ENCODE measurements around the gene CMSS1. TPM values are rescaled to one million over a fixed set of nuclear protein-coding genes. Genes with fewer than 3 reads are reported as not detected.

The CMSS1 gene
- total and polyA plus RNA-seq, 9 donors, result 14.5 to 54.0 (median 24.9) TPM

DNA sequence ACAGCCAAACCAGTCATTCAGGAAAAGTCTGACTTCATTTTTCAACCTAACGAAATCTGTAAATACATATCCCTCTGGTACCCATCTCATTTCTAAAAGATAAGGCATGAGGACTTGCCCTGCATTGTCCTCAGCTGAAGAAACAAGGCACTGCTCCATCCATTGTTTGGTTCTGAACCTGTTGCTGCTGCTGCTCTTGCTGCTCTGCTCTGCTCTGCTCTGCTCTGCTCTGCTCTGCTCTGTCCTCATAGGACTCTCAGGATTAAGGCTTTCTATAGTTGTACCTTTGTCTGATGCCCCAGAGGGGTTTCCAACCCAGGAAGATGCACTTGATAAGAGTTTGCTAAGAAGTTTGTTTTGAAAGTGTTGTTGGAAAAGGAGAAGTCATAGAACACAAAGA lies 38.2 kb downstream of the CMSS1 start:
- no peaks in the 10 kb centered on the region for H3K27me3 ChIP-seq
- no peak for DNase-seq
- H3K36me3 ChIP-seq, result no peaks in the 10 kb centered on the region
- no peak overlapping the region for H3K27ac ChIP-seq
- intact Hi-C loops (cut with DNase I), result loop anchor here in 1 of 4 donors (10.0 kb wide), 1 partner anchor 189 kb away; no protein-coding TSS in a partner anchor
- H3K9me3 ChIP-seq, result peaks cover 0 to 4% of the 10 kb centered on the region in 2 donors
- no peak overlapping the region for H3K4me3 ChIP-seq
- TF ChIP-seq POLR2A (IDR thresholded peaks at IDR 0.05) (no peak), EP300 (IDR thresholded peaks at IDR 0.05) (no peak)
- TF ChIP-seq, protein P1, sequence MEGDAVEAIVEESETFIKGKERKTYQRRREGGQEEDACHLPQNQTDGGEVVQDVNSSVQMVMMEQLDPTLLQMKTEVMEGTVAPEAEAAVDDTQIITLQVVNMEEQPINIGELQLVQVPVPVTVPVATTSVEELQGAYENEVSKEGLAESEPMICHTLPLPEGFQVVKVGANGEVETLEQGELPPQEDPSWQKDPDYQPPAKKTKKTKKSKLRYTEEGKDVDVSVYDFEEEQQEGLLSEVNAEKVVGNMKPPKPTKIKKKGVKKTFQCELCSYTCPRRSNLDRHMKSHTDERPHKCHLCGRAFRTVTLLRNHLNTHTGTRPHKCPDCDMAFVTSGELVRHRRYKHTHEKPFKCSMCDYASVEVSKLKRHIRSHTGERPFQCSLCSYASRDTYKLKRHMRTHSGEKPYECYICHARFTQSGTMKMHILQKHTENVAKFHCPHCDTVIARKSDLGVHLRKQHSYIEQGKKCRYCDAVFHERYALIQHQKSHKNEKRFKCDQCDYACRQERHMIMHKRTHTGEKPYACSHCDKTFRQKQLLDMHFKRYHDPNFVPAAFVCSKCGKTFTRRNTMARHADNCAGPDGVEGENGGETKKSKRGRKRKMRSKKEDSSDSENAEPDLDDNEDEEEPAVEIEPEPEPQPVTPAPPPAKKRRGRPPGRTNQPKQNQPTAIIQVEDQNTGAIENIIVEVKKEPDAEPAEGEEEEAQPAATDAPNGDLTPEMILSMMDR (IDR thresholded peaks at IDR 0.05), result no peak
- H3K4me1 ChIP-seq (ENCODE audit: insufficient read depth), result peaks cover 3% of the 10 kb centered on the region
- 89 to 94% (median 91%) methylated on average over 1 of the region's 1 CpG for WGBS, 3 donors

DNA sequence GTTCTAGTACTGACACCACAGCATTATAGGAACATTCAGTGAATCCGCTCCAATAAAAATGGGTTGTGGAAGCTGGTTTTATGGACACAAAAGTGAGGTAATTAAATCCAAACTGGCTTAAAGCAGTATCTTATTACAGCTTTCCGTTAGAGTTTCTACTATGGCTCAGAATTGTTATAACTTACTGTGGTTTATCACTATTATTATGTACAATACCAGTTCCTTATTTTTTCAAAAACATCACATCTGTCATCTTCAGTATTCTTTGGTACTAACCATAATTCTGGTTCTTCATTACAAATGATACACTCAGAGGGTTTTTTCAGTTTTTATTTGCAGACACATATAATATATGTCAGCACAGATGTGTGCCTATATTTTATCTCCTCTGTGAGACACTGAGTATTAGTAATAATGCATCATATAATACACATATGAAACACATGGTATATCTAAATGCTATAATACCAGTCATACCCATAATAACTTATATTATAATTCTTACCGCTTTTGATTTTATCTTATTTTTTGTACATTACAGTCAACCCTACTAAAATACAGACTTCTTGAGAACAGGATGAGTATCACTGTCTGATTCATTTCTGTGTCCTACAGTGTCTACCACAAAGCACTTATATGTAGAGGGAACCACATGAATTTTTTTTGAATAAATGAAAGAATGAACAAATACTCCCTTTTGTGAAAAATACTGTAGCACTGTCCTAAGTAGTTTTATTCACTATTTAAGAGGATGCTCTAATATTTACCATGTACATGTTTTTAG lies 39.0 kb downstream of the CMSS1 start:
- peaks cover 6% of the 10 kb centered on the region for H3K4me1 ChIP-seq (ENCODE audit: insufficient read depth)
- intact Hi-C loops (cut with DNase I), result loop anchor here in 1 of 4 donors (10.0 kb wide), 1 partner anchor 188 kb away; no protein-coding TSS in a partner anchor
- H3K9me3 ChIP-seq, result peaks cover 0 to 4% of the 10 kb centered on the region in 2 donors
- H3K4me3 ChIP-seq, result no peak overlapping the region
- no peak for DNase-seq
- no peaks in the 10 kb centered on the region for H3K36me3 ChIP-seq
- H3K27ac ChIP-seq, result no peak overlapping the region
- no peaks in the 10 kb centered on the region for H3K27me3 ChIP-seq
- 67 to 82% (median 75%) methylated on average over 3 of the region's 3 CpGs for WGBS, 3 donors
- TF ChIP-seq POLR2A (IDR thresholded peaks at IDR 0.05) (no peak), EP300 (IDR thresholded peaks at IDR 0.05) (no peak)
- TF ChIP-seq, protein P1 (IDR thresholded peaks at IDR 0.05), result no peak

DNA sequence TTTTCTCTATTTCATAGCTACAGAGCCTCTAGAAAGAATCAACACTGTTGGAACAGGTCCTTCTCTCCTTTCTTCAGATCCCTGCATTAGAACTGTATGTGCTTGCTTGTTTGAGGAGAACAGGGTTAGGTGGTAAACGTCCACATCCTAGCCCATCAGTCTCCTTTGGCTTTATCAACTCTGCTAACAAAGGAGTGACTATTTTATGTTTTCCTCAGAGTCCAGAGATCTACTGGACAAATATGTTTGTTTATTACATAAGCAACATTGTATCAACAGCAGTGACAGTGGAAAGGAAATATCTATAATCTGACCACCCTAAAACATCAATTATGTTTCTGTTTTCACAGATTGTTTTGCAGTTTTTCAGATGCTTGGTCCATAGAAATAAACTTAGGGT lies 39.6 kb downstream of the CMSS1 start:
- TF ChIP-seq EP300 (IDR thresholded peaks at IDR 0.05) (no peak), POLR2A (IDR thresholded peaks at IDR 0.05) (no peak)
- TF ChIP-seq, protein P1 (IDR thresholded peaks at IDR 0.05), result no peak
- Histone ChIP-seq H3K4me3 (no peak overlapping the region), H3K9me3 (peaks cover 0 to 4% of the 10 kb centered on the region in 2 donors), H3K4me1 (ENCODE audit: insufficient read depth) (peaks cover 6% of the 10 kb centered on the region), H3K36me3 (no peaks in the 10 kb centered on the region), H3K27me3 (no peaks in the 10 kb centered on the region), H3K27ac (no peak overlapping the region)
- no peak for DNase-seq
- intact Hi-C loops (cut with DNase I), result loop anchor here in 1 of 4 donors (10.0 kb wide), 1 partner anchor 188 kb away; no protein-coding TSS in a partner anchor
- WGBS, 3 donors, result 38 to 49% (median 39%) methylated on average over 1 of the region's 1 CpG

DNA sequence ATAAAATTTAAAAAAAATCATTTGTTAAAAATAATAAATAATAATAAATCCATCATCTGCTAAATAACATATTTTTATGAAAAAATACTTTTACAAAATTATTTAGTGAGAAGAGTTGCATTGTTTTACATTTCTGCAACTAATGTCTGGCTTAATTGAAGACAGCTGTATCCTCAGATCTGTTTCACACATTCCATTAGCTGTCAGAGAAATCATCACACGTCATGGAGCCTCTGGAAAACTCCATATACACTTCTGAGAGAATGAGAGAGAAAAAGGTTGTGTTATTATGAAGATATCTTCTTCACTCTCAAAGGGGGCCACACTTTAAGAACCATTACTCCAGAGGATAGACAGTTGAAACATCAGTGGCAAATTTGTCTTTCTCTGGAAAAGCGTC lies 40.8 kb downstream of the CMSS1 start:
- Histone ChIP-seq H3K27me3 (no peaks in the 10 kb centered on the region), H3K4me1 (ENCODE audit: insufficient read depth) (peaks cover 10% of the 10 kb centered on the region), H3K9me3 (peaks cover 0 to 4% of the 10 kb centered on the region in 2 donors), H3K4me3 (no peak overlapping the region), H3K27ac (no peak overlapping the region), H3K36me3 (no peaks in the 10 kb centered on the region)
- no peak for DNase-seq
- TF ChIP-seq, protein P1 (IDR thresholded peaks at IDR 0.05), result no peak
- TF ChIP-seq POLR2A (IDR thresholded peaks at IDR 0.05) (no peak), EP300 (IDR thresholded peaks at IDR 0.05) (no peak)
- 69 to 81% (median 73%) methylated on average over 2 of the region's 2 CpGs for WGBS, 3 donors
- intact Hi-C loops (cut with DNase I), result loop anchor here in 1 of 4 donors (10.0 kb wide), 1 partner anchor 186 kb away; no protein-coding TSS in a partner anchor
